Parathyroid adenoma (tissue), 2 donors: ENCODE measurements around the gene FFAR1.
"Not testable (repeated sequence)": the region's sequence is repeated elsewhere in the genome, so short reads cannot be mapped to it uniquely, and the experiment has no call there.

Experiments
- H2AFZ ChIP-seq: fragments of 300-600 bp; sonication (generic); one replicate; pipeline ENCODE4 v1.7.0; 2017; ENCODE audit warnings: antibody characterized with exemption, mild to moderate bottlenecking
- H3K27ac ChIP-seq: fragments of 300-600 bp; sonication (generic); one replicate; pipeline ENCODE4 v1.7.0; 2017
- H3K27me3 ChIP-seq: fragments of 300-600 bp; sonication (generic); one replicate; pipeline ENCODE4 v1.7.0; 2017; ENCODE audit warnings: low read length; ENCODE audit not compliant: control insufficient read depth, insufficient read depth
- H3K36me3 ChIP-seq: fragments of 300-600 bp; sonication (generic); one replicate; pipeline ENCODE4 v1.7.0; 2017; ENCODE audit warnings: low read length; ENCODE audit not compliant: control insufficient read depth, insufficient read depth
- H3K4me1 ChIP-seq: fragments of 300-600 bp; sonication (generic); one replicate; pipeline ENCODE4 v1.7.0; 2017; ENCODE audit warnings: control low read depth
- H3K4me2 ChIP-seq: fragments of 300-600 bp; sonication (generic); one replicate; pipeline ENCODE4 v1.7.0; 2017; ENCODE audit warnings: low read length
- H3K4me3 ChIP-seq: fragments of 300-600 bp; sonication (generic); one replicate; pipeline ENCODE4 v1.7.0; 2017; ENCODE audit warnings: low read depth, low read length
- H3K79me2 ChIP-seq: fragments of 300-600 bp; sonication (generic); one replicate; pipeline ENCODE4 v1.7.0; 2017; ENCODE audit warnings: control low read depth
- H3K9ac ChIP-seq: fragments of 300-600 bp; sonication (generic); one replicate; pipeline ENCODE4 v1.7.0; 2017; ENCODE audit warnings: mild to moderate bottlenecking
- H3K9me3 ChIP-seq: fragments of 300-600 bp; sonication (generic); one replicate; pipeline ENCODE4 v1.7.0; 2017; ENCODE audit warnings: low read length; ENCODE audit not compliant: control insufficient read depth
- TF ChIP-seq, protein P1 (sequence below): fragments of 300-600 bp; sonication (generic); IDR thresholded peaks from one replicate; pipeline ENCODE4 v1.7.0; 2017; ENCODE audit warnings: antibody characterized with exemption, mild to moderate bottlenecking
- donor health status: primary hyperparathyroidism.

The FFAR1 gene

DNA sequence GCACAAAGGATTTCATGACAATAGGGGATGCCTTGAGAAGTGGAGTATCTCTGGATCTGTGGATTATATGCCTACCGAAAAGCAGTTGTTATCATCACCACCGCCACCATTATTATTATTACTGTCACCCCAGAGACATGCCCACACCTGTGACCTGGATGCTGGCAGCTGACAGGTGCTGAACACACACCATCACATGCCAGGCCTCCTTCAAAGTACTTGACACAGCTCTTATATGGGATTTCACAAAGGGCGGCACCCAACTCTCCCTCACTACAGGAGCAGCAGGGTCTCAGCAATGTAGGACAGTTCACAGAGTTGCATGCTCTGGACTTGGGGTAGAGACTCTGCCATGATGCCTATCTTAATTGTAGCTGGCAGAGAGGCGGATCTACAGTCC lies 17.6 kb downstream of the FFAR1 start:
- no peaks in the 10 kb centered on the region for H3K36me3 ChIP-seq
- TF ChIP-seq, protein P1, sequence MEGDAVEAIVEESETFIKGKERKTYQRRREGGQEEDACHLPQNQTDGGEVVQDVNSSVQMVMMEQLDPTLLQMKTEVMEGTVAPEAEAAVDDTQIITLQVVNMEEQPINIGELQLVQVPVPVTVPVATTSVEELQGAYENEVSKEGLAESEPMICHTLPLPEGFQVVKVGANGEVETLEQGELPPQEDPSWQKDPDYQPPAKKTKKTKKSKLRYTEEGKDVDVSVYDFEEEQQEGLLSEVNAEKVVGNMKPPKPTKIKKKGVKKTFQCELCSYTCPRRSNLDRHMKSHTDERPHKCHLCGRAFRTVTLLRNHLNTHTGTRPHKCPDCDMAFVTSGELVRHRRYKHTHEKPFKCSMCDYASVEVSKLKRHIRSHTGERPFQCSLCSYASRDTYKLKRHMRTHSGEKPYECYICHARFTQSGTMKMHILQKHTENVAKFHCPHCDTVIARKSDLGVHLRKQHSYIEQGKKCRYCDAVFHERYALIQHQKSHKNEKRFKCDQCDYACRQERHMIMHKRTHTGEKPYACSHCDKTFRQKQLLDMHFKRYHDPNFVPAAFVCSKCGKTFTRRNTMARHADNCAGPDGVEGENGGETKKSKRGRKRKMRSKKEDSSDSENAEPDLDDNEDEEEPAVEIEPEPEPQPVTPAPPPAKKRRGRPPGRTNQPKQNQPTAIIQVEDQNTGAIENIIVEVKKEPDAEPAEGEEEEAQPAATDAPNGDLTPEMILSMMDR = no peak
- no peak overlapping the region for H3K27ac ChIP-seq
- H3K4me3 ChIP-seq = no peak overlapping the region
- H3K4me2 ChIP-seq = no peak overlapping the region
- no peaks in the 10 kb centered on the region for H3K27me3 ChIP-seq
- no peaks in the 10 kb centered on the region for H3K9me3 ChIP-seq
- H3K9ac ChIP-seq = no peak overlapping the region
- H3K4me1 ChIP-seq = no peaks in the 10 kb centered on the region
- H3K79me2 ChIP-seq = no peaks in the 10 kb centered on the region
- no peak overlapping the region for H2AFZ ChIP-seq

DNA sequence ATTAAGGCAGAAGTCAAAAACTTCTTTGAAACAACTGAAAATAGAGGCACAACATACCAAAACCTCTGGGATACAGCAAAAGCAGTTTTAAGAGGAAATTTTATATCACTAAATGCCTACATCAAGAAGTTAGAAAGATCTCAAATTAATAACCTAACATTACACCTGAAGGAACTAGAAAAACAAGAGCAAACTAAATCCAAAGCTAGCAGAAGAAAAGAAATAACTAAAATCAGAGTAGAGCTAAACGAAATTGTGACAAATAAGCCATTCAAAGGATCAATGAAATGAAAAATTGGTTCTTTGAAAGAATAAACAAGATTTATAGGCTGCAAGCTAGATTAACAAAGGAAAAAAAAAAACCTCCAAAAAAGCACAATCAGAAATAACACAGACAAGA lies 20.7 kb downstream of the FFAR1 start:
- Histone ChIP-seq H2AFZ (no peak overlapping the region), H3K4me2 (no peak overlapping the region), H3K9me3 (no peaks in the 10 kb centered on the region), H3K27ac (no peak overlapping the region), H3K9ac (no peak overlapping the region), H3K4me3 (no peak overlapping the region), H3K4me1 (peaks cover 4% of the 10 kb centered on the region), H3K79me2 (no peaks in the 10 kb centered on the region), H3K36me3 (no peaks in the 10 kb centered on the region), H3K27me3 (no peaks in the 10 kb centered on the region)
- TF ChIP-seq, protein P1 = no peak

DNA sequence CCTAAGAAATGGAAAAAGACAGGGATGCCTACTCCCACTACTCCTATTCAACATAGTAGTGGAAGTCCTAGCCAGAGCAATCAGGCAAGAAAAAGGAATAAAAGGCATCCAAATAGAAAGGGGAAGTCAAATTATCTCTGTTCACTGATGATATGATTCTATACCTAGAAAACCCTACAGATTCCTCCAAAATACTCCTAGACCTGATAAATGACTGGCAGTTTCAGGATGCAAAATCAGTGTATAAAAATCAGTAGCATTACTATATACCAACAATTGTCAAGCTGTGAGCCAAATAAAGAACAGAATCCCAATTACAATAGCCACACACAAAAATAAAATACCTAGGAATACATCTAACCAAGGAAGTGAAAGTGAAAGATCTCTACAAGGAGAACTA lies 21.8 kb downstream of the FFAR1 start:
- TF ChIP-seq, protein P1 = no peak
- Histone ChIP-seq H3K27me3 (no peaks in the 10 kb centered on the region), H3K79me2 (no peaks in the 10 kb centered on the region), H3K4me1 (peaks cover 5% of the 10 kb centered on the region), H3K4me2 (no peak overlapping the region), H3K9ac (no peak overlapping the region), H3K9me3 (no peaks in the 10 kb centered on the region), H3K4me3 (no peak overlapping the region), H3K36me3 (no peaks in the 10 kb centered on the region), H3K27ac (no peak overlapping the region), H2AFZ (no peak overlapping the region)

DNA sequence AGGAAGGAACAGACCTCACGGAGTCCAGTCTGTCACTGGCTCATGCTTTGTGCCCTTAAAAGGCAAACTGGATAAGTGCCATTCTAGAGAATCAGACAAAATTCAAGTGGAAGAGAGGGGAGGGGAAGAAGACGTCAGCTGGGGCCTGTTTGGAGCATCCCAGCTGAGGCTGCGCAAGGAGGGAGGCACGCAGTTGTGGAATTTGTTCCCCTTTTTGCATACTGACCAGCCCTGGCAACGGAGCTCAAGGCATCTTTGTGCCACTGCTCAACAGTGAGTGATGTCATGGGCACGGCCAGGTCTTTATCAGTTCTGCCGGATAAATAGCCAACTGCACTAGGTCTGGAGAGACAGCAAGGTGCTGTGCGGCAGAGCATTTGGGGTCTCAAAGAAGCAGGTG lies 23.0 kb downstream of the FFAR1 start, which contains the start of gene GPR42:
Gene GPR42, plus strand, starts transcription at position 347 of the 400 bp plus-strand sequence. CDS start 292 bp downstream, outside the sequence.
- Histone ChIP-seq H3K79me2 (no peaks in the 10 kb centered on the region), H3K36me3 (no peaks in the 10 kb centered on the region), H3K4me1 (peaks cover 5% of the 10 kb centered on the region), H3K9me3 (no peaks in the 10 kb centered on the region), H3K4me2 (no peak within 1 kb of the TSS), H3K9ac (no peak within 1 kb of the TSS), H2AFZ (no peak within 1 kb of the TSS), H3K4me3 (no peak within 1 kb of the TSS), H3K27me3 (no peaks in the 10 kb centered on the region), H3K27ac (no peak within 1 kb of the TSS)
- TF ChIP-seq, protein P1 = no peak

DNA sequence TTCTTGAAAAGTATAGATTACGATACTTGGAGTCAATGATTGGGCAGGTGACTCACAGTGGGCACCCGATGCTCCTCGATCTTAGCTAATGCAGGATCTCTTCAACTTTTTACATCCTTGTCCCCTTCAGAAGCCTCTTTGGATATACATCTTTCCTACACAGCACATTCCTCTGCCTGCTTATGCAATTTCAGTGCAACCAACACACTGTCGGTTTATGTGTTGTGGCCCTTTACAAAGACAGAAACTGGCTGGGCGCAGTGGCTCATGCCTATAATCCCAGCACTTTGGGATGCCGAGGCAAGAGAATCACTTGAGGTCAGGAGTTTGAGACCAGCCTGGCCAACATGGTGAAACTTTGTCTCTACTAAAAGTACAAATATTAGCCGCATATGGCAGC lies 25.8 kb downstream of the FFAR1 start:
- H3K36me3 ChIP-seq = no peaks in the 10 kb centered on the region
- no peak overlapping the region for H3K4me2 ChIP-seq
- H2AFZ ChIP-seq = no peak overlapping the region
- H3K4me1 ChIP-seq = peaks cover 5% of the 10 kb centered on the region
- no peaks in the 10 kb centered on the region for H3K79me2 ChIP-seq
- H3K27me3 ChIP-seq = no peaks in the 10 kb centered on the region
- TF ChIP-seq, protein P1 = no peak
- no peaks in the 10 kb centered on the region for H3K9me3 ChIP-seq
- H3K27ac ChIP-seq = peak overlapping the region; percentile 21
- no peak overlapping the region for H3K9ac ChIP-seq
- no peak overlapping the region for H3K4me3 ChIP-seq

DNA sequence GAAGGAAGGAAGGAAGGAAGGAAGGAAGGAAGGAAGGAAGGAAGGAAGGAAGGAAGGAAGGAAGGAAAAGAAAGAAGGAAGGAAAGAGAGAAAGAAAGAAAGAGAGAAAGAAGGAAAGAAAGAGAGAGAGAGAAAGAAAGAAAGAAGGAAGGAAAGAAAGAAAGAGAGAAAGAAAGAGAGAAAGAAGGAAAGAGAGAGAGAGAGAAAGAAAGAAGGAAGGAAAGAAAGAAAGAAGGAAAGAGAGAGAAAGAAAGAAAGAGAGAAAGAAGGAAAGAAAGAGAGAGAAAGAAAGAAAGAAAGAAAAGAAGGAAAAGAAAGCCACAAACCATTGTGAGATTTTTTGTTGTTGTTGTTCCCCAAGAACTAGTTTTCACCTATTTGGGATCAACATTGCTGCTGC lies 26.3 kb downstream of the FFAR1 start:
- not testable (repeated sequence) for H3K4me3 ChIP-seq, H3K9me3 ChIP-seq, H3K4me2 ChIP-seq, H3K4me1 ChIP-seq, H3K27me3 ChIP-seq, H3K79me2 ChIP-seq, H3K9ac ChIP-seq, H2AFZ ChIP-seq, H3K36me3 ChIP-seq, H3K27ac ChIP-seq
